ENCODE measurements around the gene SPTSSB. TPM values are rescaled to one million over a fixed set of nuclear protein-coding genes. Genes with fewer than 3 reads are reported as not detected.
A peak's percentile ranks its signal among the peaks of the same experiment; 100 is the strongest.

Gene SPTSSB
- total RNA-seq, 2 experiments from 2014 or later: not detected

- Mint-ChIP-seq H3K4me1 (no peaks in the 10 kb centered on the region), H3K27me3 (peaks cover 18% of the 10 kb centered on the region), H3K27ac (no peak overlapping the region), H3K4me3 (no peak overlapping the region), H3K9me3 (no peaks in the 10 kb centered on the region), H3K36me3 (no peaks in the 10 kb centered on the region)
- DNase-seq: no peak
These were observed 12.8 kb downstream of the SPTSSB start for GRCh38 chr3:161358488-161358887.

- peaks cover 31% of the 10 kb centered on the region for H3K27me3 Mint-ChIP-seq
- peaks cover 1% of the 10 kb centered on the region for H3K9me3 Mint-ChIP-seq
- no peak overlapping the region for H3K27ac Mint-ChIP-seq
- no peak overlapping the region for H3K4me3 Mint-ChIP-seq
- no peak for DNase-seq
- H3K36me3 Mint-ChIP-seq: no peaks in the 10 kb centered on the region
- H3K4me1 Mint-ChIP-seq: peaks cover 1% of the 10 kb centered on the region
These were observed 15.0 kb downstream of the SPTSSB start for GRCh38 chr3:161356287-161356686.

DNA sequence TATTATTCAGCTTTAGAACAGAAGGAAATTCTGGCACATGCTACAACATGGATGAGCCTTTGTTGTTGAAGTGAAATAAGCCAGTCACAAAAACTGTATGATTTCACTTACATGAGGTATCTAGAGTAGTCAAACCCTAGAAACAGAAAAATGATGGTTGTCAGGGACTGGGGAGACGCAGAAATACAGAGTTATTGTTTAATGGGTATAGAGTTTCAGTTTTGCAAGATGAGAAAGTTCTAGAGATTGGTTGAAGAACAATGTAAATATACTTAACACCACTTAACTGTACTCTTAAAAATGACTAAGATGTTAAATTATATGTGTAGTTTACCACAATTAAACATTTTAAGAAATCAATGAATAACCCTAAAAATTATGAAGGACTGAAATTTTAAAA, 15.8 kb downstream of the SPTSSB start:
- Mint-ChIP-seq H3K4me1 (peaks cover 3% of the 10 kb centered on the region), H3K27me3 (peaks cover 32% of the 10 kb centered on the region)

DNA sequence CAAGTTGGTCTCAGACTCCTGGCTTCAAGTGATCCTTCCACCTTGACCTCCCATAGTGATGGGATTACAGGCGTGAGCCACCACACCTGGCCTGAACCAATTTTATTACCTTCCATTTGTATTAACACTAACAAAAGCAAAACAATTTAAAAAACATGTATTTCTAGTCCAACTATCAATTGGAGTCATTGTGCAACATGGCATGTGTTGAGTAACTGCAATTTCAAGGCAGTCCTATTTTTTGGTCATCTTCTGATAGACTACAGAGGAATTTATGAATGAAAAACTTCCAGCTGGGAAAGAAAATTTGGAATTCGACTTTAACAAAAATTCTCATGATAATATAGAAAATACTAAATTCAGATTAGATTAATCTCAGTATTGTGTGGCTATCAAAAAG, 16.8 kb downstream of the SPTSSB start:
- H3K27me3 Mint-ChIP-seq: peaks cover 27% of the 10 kb centered on the region
- H3K27ac Mint-ChIP-seq: no peak overlapping the region
- no peak overlapping the region for H3K4me3 Mint-ChIP-seq
- DNase-seq: no peak
- H3K36me3 Mint-ChIP-seq: no peaks in the 10 kb centered on the region
- peaks cover 13% of the 10 kb centered on the region for H3K4me1 Mint-ChIP-seq
- H3K9me3 Mint-ChIP-seq: peaks cover 1% of the 10 kb centered on the region

More for the DNA sequence above, 15.8 kb downstream of the SPTSSB start:
- Mint-ChIP-seq H3K36me3 (no peaks in the 10 kb centered on the region), H3K9me3 (peaks cover 1% of the 10 kb centered on the region), H3K4me3 (no peak overlapping the region), H3K27ac (no peak overlapping the region)
- no peak for DNase-seq

- H3K36me3 Mint-ChIP-seq: no peaks in the 10 kb centered on the region
- H3K4me1 Mint-ChIP-seq: peaks cover 30% of the 10 kb centered on the region
These were observed 20.0 kb downstream of the SPTSSB start for GRCh38 chr3:161351330-161351729.

GRCh38 chr3:161350916-161351315, 20.4 kb downstream of the SPTSSB start:
- Mint-ChIP-seq H3K27ac (no peak overlapping the region), H3K9me3 (peaks cover 1% of the 10 kb centered on the region), H3K4me3 (no peak overlapping the region)

More at GRCh38 chr3:161351330-161351729, 20.0 kb downstream of the SPTSSB start:
- Mint-ChIP-seq H3K27ac (no peak overlapping the region), H3K4me3 (no peak overlapping the region), H3K9me3 (peaks cover 1% of the 10 kb centered on the region), H3K27me3 (peaks cover 22% of the 10 kb centered on the region)
- DNase-seq: no peak

GRCh38 chr3:161349529-161350312, 21.6 kb downstream of the SPTSSB start:
- Mint-ChIP-seq H3K36me3 (no peaks in the 10 kb centered on the region), H3K9me3 (peaks cover 1% of the 10 kb centered on the region), H3K4me3 (no peak overlapping the region), H3K27me3 (peaks cover 22% of the 10 kb centered on the region), H3K27ac (peak overlapping the region; percentile 49), H3K4me1 (peaks cover 30% of the 10 kb centered on the region)
- peak; percentile 30 for DNase-seq

More at GRCh38 chr3:161350916-161351315, 20.4 kb downstream of the SPTSSB start:
- no peaks in the 10 kb centered on the region for H3K36me3 Mint-ChIP-seq
- peaks cover 22% of the 10 kb centered on the region for H3K27me3 Mint-ChIP-seq
- peaks cover 30% of the 10 kb centered on the region for H3K4me1 Mint-ChIP-seq
- no peak for DNase-seq

DNA sequence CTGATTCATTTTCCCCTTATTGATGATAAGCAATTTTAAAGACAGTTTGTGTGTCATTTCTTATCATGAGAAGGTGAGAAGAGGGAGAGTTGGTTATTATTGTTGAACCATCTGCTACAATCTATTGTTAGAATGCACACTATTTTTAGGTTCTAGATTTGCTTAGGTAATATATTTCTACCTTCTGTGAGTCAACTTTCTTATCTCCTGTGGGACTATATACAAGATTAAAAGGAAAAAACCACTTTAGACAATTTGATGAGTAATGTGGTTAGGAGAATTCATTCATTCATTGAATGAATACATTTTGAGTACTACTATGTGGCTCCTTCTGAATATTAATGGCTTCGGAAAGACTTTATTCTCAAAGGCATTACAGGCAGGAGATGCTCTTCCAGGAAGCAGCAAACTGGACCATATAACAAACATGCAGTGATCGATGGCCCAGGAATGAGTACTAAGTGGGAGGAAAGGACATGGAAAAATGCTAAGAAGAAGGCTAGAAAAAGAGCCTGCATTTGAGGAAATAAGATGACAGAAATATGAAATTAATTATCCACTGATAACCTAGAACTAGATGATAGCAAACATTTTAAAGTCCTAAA, 22.4 kb downstream of the SPTSSB start:
- H3K27me3 Mint-ChIP-seq: peaks cover 21% of the 10 kb centered on the region
- no peak overlapping the region for H3K27ac Mint-ChIP-seq
- no peak for DNase-seq
- H3K9me3 Mint-ChIP-seq: peaks cover 1% of the 10 kb centered on the region
- no peak overlapping the region for H3K4me3 Mint-ChIP-seq
- H3K36me3 Mint-ChIP-seq: no peaks in the 10 kb centered on the region
- H3K4me1 Mint-ChIP-seq: peaks cover 30% of the 10 kb centered on the region

DNA sequence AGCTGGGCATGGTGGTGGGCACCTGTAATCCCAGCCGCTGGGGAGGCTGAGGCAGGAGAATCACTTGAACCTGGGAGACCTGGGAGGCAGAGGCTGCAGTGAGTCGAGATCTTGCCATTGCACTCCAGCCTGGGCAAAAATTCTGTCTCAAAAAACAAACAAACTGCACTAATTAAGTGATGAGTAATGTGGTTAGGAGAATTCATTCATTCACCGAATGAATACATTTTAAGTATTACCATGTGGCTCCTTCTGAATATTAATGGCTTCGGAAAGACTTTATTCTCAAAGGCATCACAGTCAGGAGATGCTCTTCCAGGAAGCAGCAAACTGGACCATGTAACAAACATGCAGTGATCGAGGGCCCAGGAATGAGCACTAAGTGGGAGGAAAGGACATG, 23.6 kb downstream of the SPTSSB start:
- H3K36me3 Mint-ChIP-seq: no peaks in the 10 kb centered on the region
- H3K4me3 Mint-ChIP-seq: no peak overlapping the region
- H3K4me1 Mint-ChIP-seq: peaks cover 30% of the 10 kb centered on the region
- peaks cover 13% of the 10 kb centered on the region for H3K27me3 Mint-ChIP-seq
- no peak for DNase-seq
- peaks cover 1% of the 10 kb centered on the region for H3K9me3 Mint-ChIP-seq
- no peak overlapping the region for H3K27ac Mint-ChIP-seq

GRCh38 chr3:161345023-161345422, 26.3 kb downstream of the SPTSSB start:
- Mint-ChIP-seq H3K36me3 (no peaks in the 10 kb centered on the region), H3K9me3 (no peaks in the 10 kb centered on the region), H3K4me1 (peaks cover 22% of the 10 kb centered on the region), H3K4me3 (no peak overlapping the region), H3K27me3 (peaks cover 4% of the 10 kb centered on the region), H3K27ac (no peak overlapping the region)
- DNase-seq: no peak

DNA sequence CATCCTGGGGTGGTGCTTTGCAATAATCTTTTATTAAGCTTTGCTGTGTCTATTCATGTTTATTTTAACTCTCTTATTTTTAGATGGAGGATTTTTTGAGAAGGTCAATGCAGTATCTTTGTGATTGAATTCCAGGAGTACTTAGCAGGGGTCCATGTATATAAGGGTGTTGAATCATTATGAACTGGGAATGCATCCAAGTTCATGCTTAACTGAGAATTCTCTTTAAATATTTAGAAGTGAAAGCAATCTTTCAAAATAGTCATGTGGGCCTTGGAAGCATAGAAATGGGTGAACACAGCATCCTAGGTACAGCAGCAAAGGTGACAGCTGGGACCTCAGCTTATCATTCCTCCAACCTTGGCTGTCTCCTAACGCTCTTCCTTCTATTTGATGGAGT, 27.3 kb downstream of the SPTSSB start:
- Mint-ChIP-seq H3K9me3 (no peaks in the 10 kb centered on the region), H3K4me1 (peaks cover 11% of the 10 kb centered on the region), H3K36me3 (no peaks in the 10 kb centered on the region), H3K27me3 (peaks cover 8% of the 10 kb centered on the region), H3K4me3 (no peak overlapping the region), H3K27ac (no peak overlapping the region)
- DNase-seq: no peak

- H3K4me1 Mint-ChIP-seq: peaks cover 7% of the 10 kb centered on the region
- H3K27me3 Mint-ChIP-seq: peaks cover 8% of the 10 kb centered on the region
- DNase-seq: no peak
- H3K4me3 Mint-ChIP-seq: no peak overlapping the region
- H3K9me3 Mint-ChIP-seq: no peaks in the 10 kb centered on the region
- no peaks in the 10 kb centered on the region for H3K36me3 Mint-ChIP-seq
- H3K27ac Mint-ChIP-seq: no peak overlapping the region
These were observed 27.8 kb downstream of the SPTSSB start for GRCh38 chr3:161343540-161343939.

DNA sequence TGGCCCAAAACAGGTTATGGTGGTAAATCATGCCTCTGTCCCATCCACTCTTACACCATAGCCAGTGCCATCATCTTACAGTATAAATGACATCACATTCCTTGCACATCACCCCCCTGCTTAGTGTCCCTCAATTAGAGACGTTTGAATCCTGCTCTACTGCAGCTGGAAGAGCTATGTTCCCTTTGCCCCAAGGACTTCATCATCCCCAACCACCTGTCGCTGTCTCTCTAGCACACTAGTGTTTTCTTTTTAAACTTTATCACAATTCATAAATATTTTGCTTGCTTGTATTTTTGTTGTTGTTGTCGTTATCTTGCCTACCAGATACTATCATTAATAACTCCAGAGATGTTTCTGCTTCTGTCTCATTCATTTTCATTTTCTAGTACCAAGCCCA, 28.7 kb downstream of the SPTSSB start:
- no peaks in the 10 kb centered on the region for H3K36me3 Mint-ChIP-seq
- H3K9me3 Mint-ChIP-seq: no peaks in the 10 kb centered on the region
- H3K27me3 Mint-ChIP-seq: peaks cover 8% of the 10 kb centered on the region
- no peak overlapping the region for H3K27ac Mint-ChIP-seq
- DNase-seq: no peak
- no peak overlapping the region for H3K4me3 Mint-ChIP-seq
- H3K4me1 Mint-ChIP-seq: no peaks in the 10 kb centered on the region

DNA sequence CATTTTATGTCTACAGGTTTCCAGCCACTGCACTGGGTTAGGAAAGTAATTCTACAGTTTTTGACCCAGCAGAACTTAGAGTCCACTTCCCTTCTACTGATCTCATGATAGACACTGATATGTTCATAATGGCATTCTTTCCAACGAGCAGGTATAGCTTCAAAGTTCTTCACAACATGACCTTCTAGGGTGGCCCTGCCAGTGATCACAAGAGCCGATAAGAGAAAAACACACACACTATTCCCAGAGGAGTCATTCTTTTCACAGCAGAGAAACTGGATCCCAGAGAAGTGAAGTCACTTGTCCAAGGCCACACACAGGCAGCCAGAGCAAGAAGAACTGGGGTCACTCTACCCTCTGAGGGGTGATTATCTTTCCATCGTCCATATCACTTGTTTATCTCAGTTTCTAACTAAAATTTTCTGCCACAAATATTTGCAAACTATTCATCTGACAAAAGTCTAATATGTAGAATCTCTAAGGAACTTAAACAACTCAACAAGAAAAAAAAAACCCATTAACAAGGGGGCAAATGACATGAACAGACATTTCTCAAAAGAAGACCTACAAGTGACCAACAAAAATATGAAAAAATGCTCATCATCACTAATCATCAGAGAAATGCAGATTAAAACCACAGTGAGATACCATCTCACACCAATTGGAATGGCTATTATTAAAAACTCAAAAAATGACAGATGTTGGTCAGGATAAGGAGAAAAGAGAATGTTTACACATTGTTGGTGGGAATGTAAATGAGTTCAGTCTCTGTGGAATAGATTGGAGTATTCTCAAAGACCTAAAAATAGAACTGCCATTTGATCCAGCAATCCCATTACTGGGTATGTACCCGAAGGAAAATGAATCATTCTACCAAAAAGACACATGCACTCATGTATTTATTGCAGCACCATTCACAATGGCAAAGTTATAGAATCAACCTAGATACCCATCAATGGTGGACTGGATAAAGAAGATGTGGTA, 31.5 kb downstream of the SPTSSB start:
- Mint-ChIP-seq H3K9me3 (no peaks in the 10 kb centered on the region), H3K27ac (no peak overlapping the region), H3K36me3 (no peaks in the 10 kb centered on the region), H3K4me3 (no peak overlapping the region), H3K27me3 (peaks cover 15% of the 10 kb centered on the region), H3K4me1 (peaks cover 3% of the 10 kb centered on the region)
- no peak for DNase-seq

DNA sequence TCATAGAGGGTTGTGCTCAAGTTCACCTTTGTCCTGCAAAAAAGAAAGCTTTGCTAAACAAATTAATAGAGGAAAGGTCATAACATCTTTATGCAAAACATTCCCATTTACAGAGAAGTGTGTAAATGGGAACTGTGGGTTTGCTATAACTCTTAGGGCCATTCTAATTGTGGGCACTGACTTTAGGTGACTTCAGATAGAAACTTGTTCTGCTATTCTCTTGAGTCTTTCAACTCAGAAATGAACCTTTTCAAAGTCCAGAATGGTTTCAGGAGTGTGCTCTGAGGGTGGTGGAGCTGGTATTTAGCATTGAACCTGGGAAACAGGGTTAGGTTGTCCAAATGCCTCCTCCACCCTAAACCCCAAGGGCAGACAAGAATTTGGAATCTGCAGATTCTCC, 34.0 kb downstream of the SPTSSB start:
- Mint-ChIP-seq H3K36me3 (no peaks in the 10 kb centered on the region), H3K4me3 (no peak overlapping the region), H3K27ac (no peak overlapping the region), H3K9me3 (no peaks in the 10 kb centered on the region), H3K27me3 (peaks cover 17% of the 10 kb centered on the region), H3K4me1 (peaks cover 3% of the 10 kb centered on the region)
- DNase-seq: no peak

Data from activated naive CD8-positive, alpha-beta T cell treated with anti-CD3 and anti-CD28 coated beads for 36 hours (primary cell).